Neutrophil (primary cell): ENCODE measurements around the gene IDI1.

Experiments used
- H3K27ac ChIP-seq: fragments of 200-600 bp; sonication (generic); 2 replicates; pipeline ENCODE4 v1.5.1; 2016; ENCODE audit warnings: mild to moderate bottlenecking, moderate library complexity
- H3K27me3 ChIP-seq: fragments of 200-600 bp; sonication (generic); 2 replicates; pipeline ENCODE4 v1.6.0; 2016; ENCODE audit warnings: mild to moderate bottlenecking
- H3K36me3 ChIP-seq: fragments of 200-600 bp; sonication (generic); 2 replicates; pipeline ENCODE4 v1.5.1; 2017
- H3K4me1 ChIP-seq, 2 experiments: fragments of 200-600 bp in 1 of 2; sonication (generic) in 1 of 2; 1 replicate in 1 of 2; 2 replicates in 1 of 2; pipeline versions ENCODE4 v1.5.1 to v1.6.1; 2013 to 2016; ENCODE audit warnings: low read depth in 1 of 2, low read length in 1 of 2, mild to moderate bottlenecking in 1 of 2, moderate library complexity in 1 of 2; ENCODE audit not compliant: control insufficient read depth in 1 of 2, insufficient read depth in 1 of 2
- H3K4me3 ChIP-seq, 2 experiments: fragments of 200-600 bp in 1 of 2; sonication (generic) in 1 of 2; 1 replicate in 1 of 2; 2 replicates in 1 of 2; pipeline ENCODE4 v1.5.1; 2013 to 2016; ENCODE audit warnings: low read depth in 1 of 2, low read length in 1 of 2, mild to moderate bottlenecking in 1 of 2, moderate library complexity in 1 of 2
- H3K9me3 ChIP-seq: fragments of 200-600 bp; sonication (generic); 2 replicates; pipeline ENCODE4 v1.5.1; 2016
- CTCF ChIP-seq: fragments of 200-600 bp; sonication (generic); IDR thresholded peaks from 2 replicates; pipeline ENCODE4 v1.5.1; 2016; ENCODE audit warnings: antibody characterized with exemption

Gene IDI1

DNA sequence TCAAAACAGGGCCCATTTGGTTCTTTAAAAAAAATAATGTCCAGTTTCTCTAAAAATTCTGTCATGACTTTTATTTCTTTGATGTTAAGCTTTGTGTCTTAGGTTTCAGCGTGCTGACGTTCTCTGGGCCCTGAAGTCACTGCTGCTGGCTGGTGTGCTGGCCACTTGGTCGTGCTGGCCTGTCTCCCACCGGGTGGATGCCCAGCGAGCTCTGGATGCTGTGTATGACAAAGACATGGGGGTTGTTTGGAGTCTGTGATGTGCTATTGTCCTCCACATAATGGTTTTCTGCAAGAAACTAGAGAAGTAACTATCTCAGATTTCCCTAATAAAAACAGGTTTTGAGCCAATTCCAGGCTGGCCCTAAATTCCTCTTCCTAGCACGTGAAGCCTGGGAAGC, 13.7 kb downstream of the IDI1 start:
- Histone ChIP-seq H3K9me3 (no peaks in the 10 kb centered on the region), H3K27me3 (no peaks in the 10 kb centered on the region), H3K27ac (no peak overlapping the region), H3K36me3 (peaks cover 22% of the 10 kb centered on the region), H3K4me3 (no peak overlapping the region), H3K4me1 (no peaks in the 10 kb centered on the region)
- TF ChIP-seq CTCF: no peak

GRCh38 chr10:1034758-1035157, 14.2 kb downstream of the IDI1 start:
- Histone ChIP-seq H3K4me3 (no peak overlapping the region), H3K9me3 (no peaks in the 10 kb centered on the region), H3K27ac (no peak overlapping the region), H3K4me1 (no peaks in the 10 kb centered on the region), H3K36me3 (peaks cover 18% of the 10 kb centered on the region), H3K27me3 (no peaks in the 10 kb centered on the region)
- TF ChIP-seq CTCF: no peak

GRCh38 chr10:1033601-1034000, 15.3 kb downstream of the IDI1 start:
- no peak overlapping the region for H3K27ac ChIP-seq
- H3K4me3 ChIP-seq: no peak overlapping the region
- no peaks in the 10 kb centered on the region for H3K4me1 ChIP-seq
- H3K27me3 ChIP-seq: no peaks in the 10 kb centered on the region
- peaks cover 9% of the 10 kb centered on the region for H3K36me3 ChIP-seq
- TF ChIP-seq CTCF: no peak
- H3K9me3 ChIP-seq: no peaks in the 10 kb centered on the region

DNA sequence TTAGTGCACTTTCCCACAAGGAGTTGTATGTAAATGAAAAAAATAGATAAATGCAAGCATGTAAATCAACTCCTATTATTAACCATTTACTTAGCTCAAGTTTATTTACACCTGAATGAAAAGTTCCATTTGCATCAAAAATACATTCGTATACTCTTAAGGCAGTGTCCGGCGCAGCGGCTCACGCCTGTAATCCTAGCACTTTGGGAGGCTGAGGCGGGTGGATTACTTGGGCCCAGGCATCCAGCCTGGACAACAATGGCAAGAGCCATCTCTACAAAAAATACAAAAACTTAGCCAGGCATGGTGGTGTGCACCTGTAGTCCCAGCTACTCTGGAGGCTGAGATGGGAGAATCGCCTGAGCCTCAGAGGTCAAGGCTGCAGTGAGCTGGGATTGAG, 19.1 kb downstream of the IDI1 start:
- no peaks in the 10 kb centered on the region for H3K36me3 ChIP-seq
- TF ChIP-seq CTCF: no peak
- no peak overlapping the region for H3K4me3 ChIP-seq
- H3K27ac ChIP-seq: no peak overlapping the region
- H3K27me3 ChIP-seq: no peaks in the 10 kb centered on the region
- H3K9me3 ChIP-seq: no peaks in the 10 kb centered on the region
- no peaks in the 10 kb centered on the region for H3K4me1 ChIP-seq

DNA sequence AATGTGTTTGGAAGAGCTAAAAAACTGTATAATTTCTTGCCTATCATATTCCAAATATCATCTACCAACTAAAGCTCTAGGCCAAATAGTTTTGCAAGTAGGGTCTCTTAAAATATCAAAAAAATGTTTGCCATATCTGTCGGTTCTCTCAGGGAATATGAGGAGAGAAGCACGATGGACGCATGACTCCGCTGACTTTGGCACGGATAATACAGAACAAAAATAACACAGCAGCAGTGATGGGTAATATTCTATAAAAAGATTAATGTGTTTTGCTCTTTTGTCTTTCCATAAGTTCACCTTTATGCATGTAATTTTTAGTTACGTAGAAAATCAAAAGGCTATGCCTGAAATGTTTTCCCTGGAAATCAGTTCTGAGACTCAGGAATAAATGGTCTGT, 22.3 kb downstream of the IDI1 start:
- no peaks in the 10 kb centered on the region for H3K27me3 ChIP-seq
- H3K4me1 ChIP-seq: no peaks in the 10 kb centered on the region
- TF ChIP-seq CTCF: no peak
- H3K9me3 ChIP-seq: no peaks in the 10 kb centered on the region
- H3K4me3 ChIP-seq: no peak overlapping the region
- no peaks in the 10 kb centered on the region for H3K36me3 ChIP-seq
- H3K27ac ChIP-seq: no peak overlapping the region

DNA sequence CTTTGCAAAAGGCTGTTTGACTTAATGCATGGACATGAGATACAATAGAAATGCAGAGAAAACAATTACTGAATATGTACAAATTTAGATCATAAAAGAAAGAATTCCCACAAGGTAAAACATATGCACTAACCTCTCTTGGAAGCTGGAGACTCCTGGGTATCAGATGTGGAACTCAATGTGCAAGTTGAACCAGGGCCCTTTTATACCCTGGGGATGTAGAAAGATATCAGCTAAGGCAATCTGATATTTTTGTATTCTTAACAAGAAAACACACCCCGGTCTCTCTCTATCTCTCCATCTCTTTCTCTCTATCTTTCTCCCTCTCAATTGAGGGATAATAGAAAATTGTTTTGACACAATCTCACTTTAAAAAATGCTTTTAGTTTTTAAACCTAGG, 23.2 kb downstream of the IDI1 start, which contains the start of gene IDI2:
Gene IDI2, minus strand, starts transcription at position 177 of the 400 bp plus-strand sequence. CDS start 1,136 bp downstream, outside the sequence.
- H3K4me1 ChIP-seq: no peaks in the 10 kb centered on the region
- no peaks in the 10 kb centered on the region for H3K9me3 ChIP-seq
- no peak for TF ChIP-seq CTCF
- no peak within 1 kb of the TSS for H3K27ac ChIP-seq
- H3K36me3 ChIP-seq: no peaks in the 10 kb centered on the region
- no peaks in the 10 kb centered on the region for H3K27me3 ChIP-seq
- no peak within 1 kb of the TSS for H3K4me3 ChIP-seq
